Lower leg skin (tissue), 3 donors: ENCODE measurements around the gene IFNA4.

Experiments used
- CTCF ChIP-seq, 3 donors: fragments of 450-650 bp; IDR thresholded peaks; one replicate each; pipeline ENCODE4 v1.5.1; 2016; ENCODE audit warnings: antibody characterized with exemption in 3 of 3, mild to moderate bottlenecking in 3 of 3, moderate library complexity in 2 of 3
- POLR2A ChIP-seq, 2 donors: fragments of 450-650 bp; IDR thresholded peaks; one replicate each; pipeline ENCODE4 v1.6.1; 2016 to 2017; ENCODE audit warnings: antibody characterized with exemption in 2 of 2, mild to moderate bottlenecking in 1 of 2, moderate library complexity in 1 of 2

GRCh38 chr9:21137020-21137419 is 50.4 kb downstream of the IFNA4 start:
- TF ChIP-seq CTCF (IDR thresholded peaks at IDR 0.05) (no peak), POLR2A (IDR thresholded peaks at IDR 0.05) (no peak)
